OCI-LY1 (cell line): ENCODE measurements around the gene ELFN1.

Source experiments
- EZH2 ChIP-seq: fragments of 200-600 bp; sonication (generic), shearing (Covaris generic); IDR thresholded peaks from 2 replicates; pipeline ENCODE4 v1.8.0; 2017; ENCODE audit warnings: borderline replicate concordance, mixed run types, mild to moderate bottlenecking, antibody characterized with exemption, low read length, moderate library complexity, mixed read lengths
- TF ChIP-seq, protein P1 (sequence below): fragments of 200-600 bp; sonication (generic), shearing (Covaris generic); IDR thresholded peaks from 2 replicates; pipeline ENCODE4 v1.5.1; 2017; ENCODE audit warnings: mild to moderate bottlenecking, antibody characterized with exemption, low read length, moderate library complexity, mixed read lengths

DNA sequence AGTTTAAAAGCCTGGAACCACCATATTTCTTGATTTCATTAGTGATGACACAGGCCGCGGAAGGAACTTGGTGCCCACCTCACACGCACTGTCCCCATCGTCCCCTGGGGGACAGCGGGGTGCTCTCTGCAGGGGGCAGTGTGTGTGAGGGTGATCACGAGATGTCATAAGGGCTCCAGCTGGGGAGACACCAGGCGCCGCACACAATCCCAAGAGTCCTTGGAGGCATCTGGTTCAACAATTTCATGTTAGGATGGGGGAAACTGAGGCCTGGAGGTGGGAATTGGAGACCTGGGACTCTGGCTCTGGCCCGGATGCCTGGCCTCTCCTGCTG lies 66.4 kb downstream of the ELFN1 start:
- TF ChIP-seq, protein P1, sequence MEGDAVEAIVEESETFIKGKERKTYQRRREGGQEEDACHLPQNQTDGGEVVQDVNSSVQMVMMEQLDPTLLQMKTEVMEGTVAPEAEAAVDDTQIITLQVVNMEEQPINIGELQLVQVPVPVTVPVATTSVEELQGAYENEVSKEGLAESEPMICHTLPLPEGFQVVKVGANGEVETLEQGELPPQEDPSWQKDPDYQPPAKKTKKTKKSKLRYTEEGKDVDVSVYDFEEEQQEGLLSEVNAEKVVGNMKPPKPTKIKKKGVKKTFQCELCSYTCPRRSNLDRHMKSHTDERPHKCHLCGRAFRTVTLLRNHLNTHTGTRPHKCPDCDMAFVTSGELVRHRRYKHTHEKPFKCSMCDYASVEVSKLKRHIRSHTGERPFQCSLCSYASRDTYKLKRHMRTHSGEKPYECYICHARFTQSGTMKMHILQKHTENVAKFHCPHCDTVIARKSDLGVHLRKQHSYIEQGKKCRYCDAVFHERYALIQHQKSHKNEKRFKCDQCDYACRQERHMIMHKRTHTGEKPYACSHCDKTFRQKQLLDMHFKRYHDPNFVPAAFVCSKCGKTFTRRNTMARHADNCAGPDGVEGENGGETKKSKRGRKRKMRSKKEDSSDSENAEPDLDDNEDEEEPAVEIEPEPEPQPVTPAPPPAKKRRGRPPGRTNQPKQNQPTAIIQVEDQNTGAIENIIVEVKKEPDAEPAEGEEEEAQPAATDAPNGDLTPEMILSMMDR, result no peak
- no peak for TF ChIP-seq EZH2
